NCI-H2029 (cell line): ENCODE measurements around the gene LMNB1.

ENCODE experiments used
- DNase-seq: peaks from one replicate; lab custom pipeline; 2025; lab: John Stamatoyannopoulos, UW

The LMNB1 gene

GRCh38 chr5:126855266-126855665 is 78.3 kb downstream of the LMNB1 start:
- DNase-seq, result no peak

GRCh38 chr5:126857472-126858410 is 80.8 kb downstream of the LMNB1 start:
- DNase-seq, result no peak

- no peak for DNase-seq
Measured at GRCh38 chr5:126858441-126858840, 81.5 kb downstream of the LMNB1 start.

GRCh38 chr5:126863402-126863801 is 86.5 kb downstream of the LMNB1 start:
- no peak for DNase-seq

GRCh38 chr5:126864042-126864688 is 87.2 kb downstream of the LMNB1 start:
- DNase-seq, result peak; percentile 85

- DNase-seq, result no peak
Measured at GRCh38 chr5:126865299-126865698, 88.4 kb downstream of the LMNB1 start.

- no peak for DNase-seq
Measured at GRCh38 chr5:126866851-126867636, 90.1 kb downstream of the LMNB1 start.

- DNase-seq, result no peak
Measured at GRCh38 chr5:126868338-126869004, 91.5 kb downstream of the LMNB1 start.

- DNase-seq, result no peak
Measured at GRCh38 chr5:126869005-126869451, 92.1 kb downstream of the LMNB1 start.

- no peak for DNase-seq
Measured at GRCh38 chr5:126871441-126871840, 94.5 kb downstream of the LMNB1 start.

GRCh38 chr5:126872561-126873354 is 95.8 kb downstream of the LMNB1 start:
- no peak for DNase-seq

GRCh38 chr5:126875303-126875785 is 98.4 kb downstream of the LMNB1 start:
- no peak for DNase-seq

- DNase-seq, result no peak
Measured at GRCh38 chr5:126877602-126878001, 100.7 kb downstream of the LMNB1 start.

- no peak for DNase-seq
Measured at GRCh38 chr5:126878085-126878484, 101.1 kb downstream of the LMNB1 start.

GRCh38 chr5:126878634-126879033 is 101.7 kb downstream of the LMNB1 start:
- DNase-seq, result no peak

- no peak for DNase-seq
Measured at GRCh38 chr5:126881821-126882600, 105.1 kb downstream of the LMNB1 start.

GRCh38 chr5:126883564-126884245 is 106.8 kb downstream of the LMNB1 start:
- DNase-seq, result no peak

GRCh38 chr5:126884269-126884819 is 107.4 kb downstream of the LMNB1 start:
- DNase-seq, result no peak
